ENCODE measurements around the gene ATXN7L1.
"Not testable (repeated sequence)": the region's sequence is repeated elsewhere in the genome, so short reads cannot be mapped to it uniquely, and the experiment has no call there.

ATXN7L1 gene

DNA sequence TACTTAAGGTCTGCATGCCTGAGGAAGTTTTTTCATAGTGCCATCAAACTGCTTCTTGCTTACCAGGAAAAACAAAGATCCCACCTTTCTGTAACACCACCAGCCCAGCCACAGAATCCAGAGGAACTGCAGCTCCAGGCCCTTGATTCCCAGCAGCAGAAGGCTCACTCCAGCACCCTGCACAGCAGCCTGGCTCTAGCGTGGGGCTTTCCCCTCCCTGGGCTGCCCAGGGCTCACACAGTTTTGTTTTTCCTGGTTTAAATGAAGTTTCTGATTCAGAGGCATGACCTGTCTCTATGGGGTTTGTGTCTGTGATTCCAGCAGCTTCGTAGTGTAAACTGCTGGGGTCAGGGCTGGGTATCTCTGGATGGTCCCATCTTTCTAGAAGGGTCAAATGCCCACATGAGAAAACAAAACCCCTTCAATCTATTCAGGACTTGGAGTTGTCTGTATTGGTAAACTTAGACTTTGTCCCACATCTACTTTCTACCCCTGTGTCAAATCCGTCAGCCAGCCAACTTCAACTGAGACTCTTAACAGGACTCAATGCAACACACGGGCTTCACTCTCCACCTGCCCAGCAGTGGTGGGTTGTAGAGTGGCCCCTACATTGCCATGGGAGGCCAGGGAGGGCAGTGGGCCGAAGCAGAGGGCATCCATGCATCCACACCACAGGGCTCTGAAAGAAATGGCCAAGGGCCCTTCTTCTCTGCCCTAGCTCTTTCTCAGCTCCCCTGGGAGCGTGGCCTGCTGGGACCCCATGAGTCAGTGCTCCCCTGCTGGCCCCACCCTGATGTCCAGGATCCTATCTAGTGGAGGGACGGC is 73.6 kb downstream of the ATXN7L1 start:
- no peak for DNase-seq (ENCODE audit: low spot score)

DNA sequence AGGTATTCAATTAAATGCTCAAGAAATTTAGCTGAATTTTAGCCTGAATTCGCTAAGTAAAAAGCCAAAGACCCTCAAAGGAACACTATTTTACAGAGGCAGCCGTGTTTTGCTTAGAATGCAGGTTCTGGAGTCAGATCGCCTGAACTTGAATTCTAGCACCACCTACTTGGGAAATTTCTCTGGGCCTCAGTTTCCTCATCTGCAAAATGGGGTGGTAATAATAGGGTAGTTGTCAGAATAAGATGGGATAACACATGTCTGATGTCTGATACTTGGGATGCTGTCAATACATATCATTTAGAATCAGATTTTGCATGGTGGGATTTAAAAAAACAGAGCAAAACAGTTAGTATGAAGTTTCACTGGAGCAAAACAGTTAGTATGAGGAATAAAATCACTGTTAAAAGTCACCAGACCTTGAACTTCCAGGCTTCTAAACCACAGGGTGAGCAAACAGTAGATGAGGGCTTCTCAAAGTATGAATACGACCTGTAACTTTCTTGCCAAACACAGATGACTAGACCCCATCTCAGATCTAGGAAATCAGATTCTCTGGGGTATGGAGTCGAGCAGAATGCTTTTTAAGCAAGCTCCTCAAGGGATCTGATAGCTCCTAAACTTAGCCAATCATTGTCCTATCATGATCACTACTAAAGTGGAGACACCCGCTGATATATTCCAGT is 75.4 kb downstream of the ATXN7L1 start:
- DNase-seq (ENCODE audit: low spot score): no peak

DNA sequence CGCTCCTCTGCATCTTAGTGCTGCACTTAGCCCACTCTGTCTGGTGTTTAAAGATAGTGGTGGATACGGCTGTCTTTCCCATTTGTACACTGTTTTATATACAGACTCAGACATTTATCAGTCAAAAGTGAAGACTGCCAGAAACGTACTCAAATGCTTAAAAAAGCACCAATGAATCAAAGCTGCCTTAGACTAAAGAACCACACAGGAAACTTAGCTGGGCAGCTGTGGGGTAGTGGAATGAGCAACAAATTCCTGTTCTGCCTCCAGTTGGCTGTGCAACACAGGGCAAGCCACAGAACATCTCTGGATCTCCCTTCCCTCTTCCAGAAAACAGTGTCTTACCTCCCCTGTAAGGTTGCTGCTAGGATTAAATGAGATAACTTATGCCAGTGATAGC is 76.0 kb downstream of the ATXN7L1 start:
- no peak for DNase-seq (ENCODE audit: low spot score)

DNA sequence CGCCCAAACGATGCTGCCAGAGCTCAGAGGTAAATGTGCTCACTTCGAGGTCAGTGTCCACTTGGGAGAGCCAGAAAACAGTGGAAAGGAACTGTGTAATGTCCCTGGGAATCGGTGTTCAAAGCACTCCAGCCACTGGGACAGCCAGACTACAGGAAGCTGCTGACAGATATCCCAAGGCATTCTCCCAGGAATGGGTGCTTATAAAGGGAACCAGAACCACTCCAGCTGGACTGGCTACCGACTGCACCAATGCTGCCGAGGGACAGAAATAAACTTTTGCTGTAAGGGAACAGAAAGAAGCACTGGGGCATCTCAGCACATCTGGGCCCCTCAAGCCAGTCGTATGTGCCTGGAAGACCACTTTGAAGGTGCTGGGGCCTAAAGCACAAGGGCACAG is 76.7 kb downstream of the ATXN7L1 start:
- DNase-seq (ENCODE audit: low spot score): no peak

DNA sequence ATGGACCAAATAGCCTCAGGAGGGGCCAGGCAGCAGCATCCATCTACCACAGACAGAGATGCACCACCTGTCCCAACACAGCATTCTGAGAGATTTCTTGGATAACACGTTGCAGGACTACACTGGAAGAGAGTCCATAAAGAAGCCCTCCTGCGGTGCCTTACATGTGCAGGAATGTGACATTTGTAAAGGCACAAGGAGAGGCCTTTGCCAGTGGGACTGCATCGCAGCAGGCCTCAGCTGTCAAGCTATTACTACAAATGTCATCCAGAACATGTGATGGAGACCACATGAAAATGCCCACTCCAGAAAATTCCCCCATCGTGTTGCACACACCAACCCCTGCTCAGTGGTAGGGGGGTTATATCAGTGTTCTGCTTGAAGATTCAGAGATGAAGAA is 77.4 kb downstream of the ATXN7L1 start:
- no peak for DNase-seq (ENCODE audit: low spot score)

DNA sequence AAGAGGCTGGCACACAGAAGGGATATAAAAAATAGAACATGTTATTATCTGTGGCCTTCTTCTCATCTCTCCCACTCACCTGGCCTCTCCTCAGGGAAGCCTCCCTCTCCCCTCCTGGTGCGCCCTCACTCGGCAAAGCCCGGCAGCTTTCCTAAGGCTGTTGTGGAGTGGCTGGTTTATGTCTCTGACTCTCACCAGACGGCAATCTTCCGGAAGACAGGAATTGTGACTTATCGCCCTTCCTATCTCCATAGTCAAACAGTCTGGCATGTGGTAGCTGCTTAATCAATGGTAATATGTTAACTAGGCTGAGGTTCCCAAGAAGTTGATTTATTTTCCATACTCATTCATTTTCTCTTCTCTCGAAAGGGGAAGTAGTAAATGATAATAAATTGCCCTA is 78.7 kb downstream of the ATXN7L1 start:
- no peak for DNase-seq (ENCODE audit: low spot score)

DNA sequence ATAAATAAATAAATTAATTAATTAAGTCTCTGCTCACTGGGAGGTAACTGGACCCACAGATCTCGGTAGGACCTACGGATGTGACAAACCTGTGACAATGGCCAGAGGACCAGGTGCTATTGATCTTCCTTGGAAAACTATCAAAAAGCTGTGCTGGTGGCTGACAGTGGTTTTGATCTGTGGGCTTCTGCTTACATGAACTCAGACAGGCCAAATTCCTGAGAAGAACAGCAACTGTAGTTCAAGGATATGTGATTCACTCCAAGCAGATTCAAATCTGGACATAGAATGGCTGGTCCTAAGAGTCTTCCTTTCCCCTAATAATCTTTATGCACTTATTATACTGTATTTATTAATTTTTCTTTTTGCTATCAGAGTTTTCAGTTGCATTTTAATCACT is 80.0 kb downstream of the ATXN7L1 start:
- no peak for DNase-seq (ENCODE audit: low spot score)

DNA sequence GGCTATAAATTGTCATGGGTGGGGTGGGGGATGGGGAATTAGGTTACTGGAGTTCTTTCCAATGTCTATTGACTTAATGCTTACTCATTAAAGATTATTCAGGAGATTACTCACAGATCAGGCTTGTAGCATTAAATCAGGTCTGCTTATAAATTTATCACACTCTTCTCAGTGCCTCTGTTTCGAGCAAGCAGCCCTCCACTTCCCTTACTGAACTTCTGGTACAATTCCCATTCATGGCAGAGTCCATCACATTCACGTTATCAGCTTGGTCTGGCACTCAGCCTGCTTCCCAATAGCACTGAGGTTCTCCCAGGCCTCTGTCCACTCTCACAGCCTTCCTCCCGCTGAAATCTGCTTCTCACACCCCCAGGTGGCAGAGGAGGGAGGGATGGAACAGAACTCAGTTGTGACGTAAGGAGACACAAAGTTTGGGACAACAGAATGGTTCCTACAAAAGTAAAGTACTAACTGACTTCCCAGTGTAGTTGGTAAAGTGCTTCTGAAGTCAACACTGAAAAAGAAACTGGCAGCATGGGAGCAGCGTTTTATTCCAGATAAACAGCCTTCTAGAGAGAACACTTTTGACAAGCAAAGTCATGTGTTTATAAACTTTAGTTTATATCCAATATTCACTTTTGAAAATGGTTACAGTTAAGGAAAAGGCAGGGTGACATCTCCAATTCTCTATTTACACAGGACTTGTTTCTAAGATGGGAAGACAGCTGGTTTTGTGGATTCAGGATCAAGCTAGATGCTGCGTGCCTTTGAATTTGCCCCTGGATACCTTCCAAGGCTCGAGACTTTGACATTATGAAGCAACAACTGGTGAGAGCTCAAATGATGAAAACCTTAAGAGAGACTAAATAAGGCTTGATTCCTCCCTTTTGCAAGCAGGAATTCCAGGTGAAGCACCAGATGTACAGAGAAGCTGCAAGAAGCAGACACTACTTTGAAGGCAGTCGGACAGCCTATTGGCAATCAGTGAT is 81.4 kb downstream of the ATXN7L1 start:
- no peak for DNase-seq (ENCODE audit: low spot score)

DNA sequence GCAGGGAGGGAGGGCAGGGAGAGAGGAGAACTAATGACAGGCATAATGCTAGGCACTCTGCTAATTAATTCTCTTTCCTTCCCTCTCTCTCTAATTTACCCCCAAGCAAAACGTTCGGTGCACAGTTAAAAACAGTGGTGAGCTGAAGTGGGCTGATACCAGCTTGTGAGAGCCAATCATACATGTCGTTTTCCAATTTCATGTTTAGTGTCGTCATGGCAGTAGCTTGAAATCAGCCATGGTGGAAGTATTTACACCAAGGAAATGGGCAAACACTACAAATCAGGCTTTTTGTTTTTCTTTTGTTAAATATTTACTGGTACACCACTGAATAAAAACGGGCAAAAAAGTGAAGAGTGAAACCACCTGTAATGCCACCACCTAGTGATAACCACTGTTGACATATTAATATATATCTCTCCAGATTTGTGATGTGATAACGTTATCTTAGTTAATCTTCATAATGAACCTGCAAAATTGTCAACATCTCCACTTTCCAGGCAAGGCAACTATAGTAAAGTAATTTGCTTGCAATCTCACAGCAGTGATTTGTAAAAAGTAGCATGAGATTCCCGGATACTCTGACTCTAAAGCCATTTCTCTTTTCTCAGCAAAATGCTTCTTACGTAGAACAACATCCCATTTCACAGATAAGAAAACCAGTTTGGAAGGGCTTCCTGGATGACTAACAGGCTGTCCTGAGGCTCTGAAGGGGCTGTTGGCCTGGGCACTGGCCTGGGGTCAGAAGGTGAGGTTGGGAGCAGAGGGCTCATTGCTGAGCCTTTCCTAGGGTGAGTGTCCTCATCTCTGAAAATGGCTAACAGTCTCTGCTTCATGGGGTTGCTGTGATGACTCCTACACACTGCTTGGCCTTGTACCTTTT is 83.7 kb downstream of the ATXN7L1 start:
- no peak for DNase-seq (ENCODE audit: low spot score)

DNA sequence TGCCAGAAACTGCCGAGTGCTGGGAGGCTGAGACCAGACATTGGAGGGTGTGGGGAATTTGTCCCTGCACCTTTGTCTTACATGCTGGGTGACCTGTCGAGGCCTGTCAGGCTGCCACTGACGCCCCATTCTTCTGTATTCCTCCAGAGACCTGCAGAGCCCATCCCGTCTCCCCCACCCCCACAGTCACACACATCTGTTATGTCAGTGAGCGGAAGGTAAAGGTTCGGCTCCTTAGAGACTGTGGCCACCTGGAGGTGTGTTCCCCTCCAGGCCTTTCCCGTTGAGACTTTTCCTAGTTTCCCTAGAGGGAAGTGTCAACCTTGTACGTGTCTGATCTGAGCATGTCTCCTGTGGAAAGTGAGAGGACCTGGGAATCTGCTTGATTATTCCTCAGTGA is 84.5 kb downstream of the ATXN7L1 start:
- no peak for DNase-seq (ENCODE audit: low spot score)

DNA sequence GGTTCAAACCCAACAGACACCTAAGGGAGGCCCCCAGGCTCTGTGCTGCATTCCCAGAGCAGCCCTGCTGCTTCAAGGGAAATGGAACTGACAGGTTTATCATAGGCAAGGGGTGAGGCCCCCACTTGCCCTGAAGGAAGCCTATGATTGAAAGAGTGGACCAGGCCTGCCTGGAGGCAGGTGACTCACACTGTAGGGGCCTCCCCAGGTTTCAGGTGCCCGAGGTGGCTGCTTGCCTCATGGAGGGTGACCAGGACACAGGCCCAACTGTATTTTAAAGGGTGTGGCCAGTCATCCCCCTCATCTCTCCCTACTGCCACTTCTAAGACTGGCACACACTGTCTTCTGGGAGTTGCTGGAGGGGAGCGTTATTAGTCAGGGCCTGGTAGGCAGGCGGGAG is 85.4 kb downstream of the ATXN7L1 start:
- DNase-seq (ENCODE audit: low spot score): no peak

DNA sequence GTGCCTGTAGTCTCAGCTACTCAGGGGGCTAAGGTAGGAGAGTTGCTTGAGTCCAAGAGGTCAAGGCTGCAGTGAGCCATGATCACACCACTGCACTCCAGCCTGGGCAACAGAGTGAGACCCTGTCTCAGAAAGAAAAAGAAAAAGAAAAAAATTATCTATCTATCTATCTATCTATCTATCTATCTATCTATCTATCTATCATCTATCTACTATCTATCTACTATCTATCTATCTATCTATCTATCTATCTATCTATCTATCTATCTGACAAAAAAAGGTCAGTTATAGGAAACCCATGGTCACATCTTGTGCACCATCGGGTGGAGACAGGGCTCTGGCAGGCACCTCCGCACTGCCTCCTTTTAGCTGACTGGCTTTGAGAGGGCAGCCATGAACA is 85.9 kb downstream of the ATXN7L1 start:
- DNase-seq (ENCODE audit: low spot score): not testable (repeated sequence)

DNA sequence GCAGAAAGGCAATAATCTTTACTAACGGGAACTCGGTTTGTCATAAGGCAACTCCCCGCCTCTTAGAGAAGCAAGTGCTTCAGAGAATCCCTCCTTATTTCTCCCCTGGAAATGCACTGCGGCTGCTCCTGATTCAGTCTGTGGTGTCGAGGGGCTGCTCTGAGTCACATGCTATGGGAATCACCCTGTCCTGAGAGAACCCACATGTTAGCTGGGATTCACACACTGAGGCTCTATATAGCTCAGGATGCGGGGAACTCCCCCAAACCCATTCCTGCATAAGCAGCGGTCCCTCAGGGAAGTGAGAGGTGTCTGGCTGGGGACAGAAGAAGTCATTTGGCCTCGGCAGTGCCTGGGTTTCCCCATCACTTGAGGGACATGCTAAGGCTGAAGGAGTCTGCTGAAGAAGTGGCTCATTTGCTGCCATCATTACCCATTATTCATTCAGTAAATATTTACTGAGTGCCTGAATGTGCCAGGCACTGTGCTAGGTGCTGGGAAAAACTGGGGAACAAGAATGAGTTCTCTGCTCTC is 87.5 kb downstream of the ATXN7L1 start:
- DNase-seq (ENCODE audit: low spot score): no peak

DNA sequence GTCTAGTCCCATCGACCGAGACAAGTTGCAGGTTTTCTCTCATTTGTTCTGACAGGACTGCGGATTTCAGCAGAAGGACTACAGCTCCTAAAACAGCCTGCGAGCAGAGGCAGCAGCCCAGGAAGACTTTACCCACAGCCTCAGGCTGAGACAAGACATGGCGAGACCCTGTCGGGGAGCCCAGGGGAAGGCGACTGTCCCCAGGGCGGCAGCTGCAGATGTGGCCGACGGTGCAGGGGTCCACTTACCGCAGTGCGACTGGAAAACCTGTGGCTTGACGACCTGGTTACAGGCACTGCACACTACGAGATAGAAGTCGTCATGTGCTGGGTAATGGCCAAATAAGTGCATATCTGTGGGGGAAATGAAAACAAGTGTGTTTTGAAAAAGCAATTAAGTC is 88.0 kb downstream of the ATXN7L1 start:
- DNase-seq (ENCODE audit: low spot score): no peak

DNA sequence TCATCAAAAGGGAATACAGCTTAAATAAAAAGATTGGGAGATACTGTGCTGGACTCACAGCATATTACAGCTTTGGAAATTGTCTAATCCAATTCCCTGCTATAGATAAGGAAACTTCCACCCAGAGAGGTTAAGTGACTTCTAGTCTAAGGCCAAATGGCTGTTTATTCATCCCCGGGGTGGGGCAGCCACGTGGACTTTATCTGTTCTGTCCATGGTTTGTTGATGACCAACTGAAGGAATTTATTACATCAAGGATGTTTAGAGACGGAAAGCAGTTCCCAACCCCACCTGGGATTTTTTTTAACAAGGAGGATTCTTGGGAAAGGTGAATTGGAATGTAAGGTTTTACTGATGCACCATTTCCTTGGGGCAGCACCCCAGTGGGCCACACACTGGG is 88.6 kb downstream of the ATXN7L1 start:
- no peak for DNase-seq (ENCODE audit: low spot score)

DNA sequence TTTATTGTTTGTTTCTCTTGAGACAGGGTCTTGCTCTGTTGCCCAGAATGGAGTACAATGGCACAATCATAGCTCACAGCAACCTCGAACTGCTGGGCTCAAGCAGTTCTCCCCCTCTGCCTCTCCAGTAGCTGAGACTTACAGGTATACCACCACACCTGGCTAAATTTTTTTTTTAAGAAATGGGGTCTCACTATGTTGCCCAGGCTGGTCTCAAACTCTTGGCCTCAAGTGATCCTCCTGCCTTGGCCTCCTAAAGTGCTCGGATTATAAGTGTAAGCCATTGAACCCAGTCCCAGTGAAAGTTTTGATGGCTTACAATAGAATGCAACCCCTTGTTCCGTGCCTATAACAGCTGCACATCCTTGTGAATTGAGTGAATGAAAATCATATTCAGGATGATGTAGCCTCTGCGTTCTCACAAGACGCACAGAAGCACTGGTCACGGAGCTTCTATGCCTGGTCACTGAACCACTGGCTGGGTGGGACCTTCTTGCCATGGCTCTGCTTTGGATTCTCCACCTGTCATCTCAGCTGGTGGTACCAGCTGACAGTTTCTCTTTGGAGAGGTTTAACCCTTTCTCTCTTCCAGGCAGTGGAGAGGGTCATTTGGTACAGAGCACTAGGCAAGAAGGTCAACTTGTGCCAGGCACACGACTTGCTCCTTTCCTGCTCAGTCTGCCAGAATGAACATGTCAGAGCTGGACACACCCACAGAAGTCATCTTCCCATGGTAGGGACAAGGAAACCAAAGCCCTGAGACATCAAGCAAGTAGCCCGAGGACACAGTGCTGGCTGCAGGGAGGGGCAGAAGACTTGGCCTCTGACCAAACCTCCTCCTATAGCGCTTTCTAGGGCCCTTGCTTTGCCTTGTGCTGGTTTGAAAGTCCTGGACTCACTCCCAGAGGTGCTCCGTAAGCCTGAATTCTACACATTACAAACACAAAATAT is 89.6 kb downstream of the ATXN7L1 start:
- DNase-seq (ENCODE audit: low spot score): no peak

DNA sequence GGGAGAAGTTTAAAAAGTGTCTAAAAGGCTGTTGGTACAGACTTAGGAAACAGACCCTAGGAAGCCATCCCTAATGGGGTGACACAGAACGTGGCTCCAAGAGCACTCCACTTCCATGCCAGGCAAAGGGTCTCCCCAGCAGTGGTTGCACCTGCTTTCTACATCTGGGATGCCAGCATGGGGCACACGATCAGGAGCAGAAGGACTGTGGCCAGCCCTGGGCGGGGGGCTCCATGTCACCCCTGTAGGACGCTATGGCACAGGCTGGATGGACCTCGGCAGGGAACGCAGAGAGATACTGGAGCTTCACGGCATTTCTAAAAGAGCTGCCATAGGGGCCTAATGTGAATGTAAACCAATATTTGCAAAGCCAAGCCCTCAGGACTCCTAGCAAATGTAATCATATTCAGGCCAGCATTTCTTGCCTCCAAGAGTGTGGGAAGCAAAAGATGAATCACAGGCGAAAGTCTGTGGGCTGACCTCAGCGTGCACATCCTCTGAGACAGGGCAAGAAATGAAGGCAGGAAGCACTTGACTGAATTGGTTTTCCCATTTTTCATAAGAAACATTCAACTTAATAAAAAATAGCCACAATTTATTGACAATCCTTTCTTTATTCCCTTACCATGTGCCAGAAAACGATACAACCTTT is 93.9 kb downstream of the ATXN7L1 start:
- DNase-seq (ENCODE audit: low spot score): no peak

DNA sequence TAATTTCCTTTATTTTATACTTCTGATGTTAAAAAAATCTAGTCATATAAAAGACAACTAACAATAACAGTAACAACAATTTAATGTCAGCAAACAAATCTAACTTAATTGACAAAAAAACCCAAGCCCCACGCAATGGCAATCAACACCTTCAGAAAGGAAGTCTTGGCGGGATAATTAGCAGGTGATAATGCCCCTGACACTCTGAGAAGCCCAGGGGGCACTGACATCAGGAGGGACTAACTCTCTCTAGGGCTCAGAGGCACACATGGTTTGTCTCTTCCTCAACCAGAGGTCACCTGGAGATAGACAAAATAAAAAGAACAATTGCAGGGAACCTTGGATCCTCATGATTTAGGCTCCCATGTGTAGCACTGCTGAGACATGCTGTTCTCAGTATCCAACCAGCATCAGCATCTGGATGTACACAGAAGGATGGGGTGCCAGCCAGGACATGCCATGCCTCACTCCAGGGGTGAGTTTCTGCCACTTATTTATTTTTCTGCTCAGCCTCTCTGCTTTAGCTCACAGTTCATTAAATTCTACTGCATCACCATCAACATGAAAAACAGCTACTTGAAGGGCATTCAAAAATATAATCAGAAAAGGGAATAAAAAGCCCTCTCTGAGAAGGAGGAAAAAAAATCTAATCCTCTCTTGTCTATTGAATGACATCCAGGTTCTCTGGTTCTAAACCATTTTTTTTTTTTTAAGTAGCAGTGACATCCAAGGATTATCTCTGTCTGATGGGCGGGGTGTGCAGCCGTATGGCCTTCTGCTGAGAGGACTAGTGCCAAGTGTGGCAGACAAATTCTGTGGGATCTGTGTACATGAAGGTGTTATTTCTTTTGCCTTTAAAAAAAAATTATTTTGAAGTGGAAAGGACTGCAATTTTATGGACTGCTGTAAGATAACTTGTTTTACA is 96.3 kb downstream of the ATXN7L1 start:
- DNase-seq (ENCODE audit: low spot score): no peak
